Vagina (tissue), 2 donors: ENCODE data around the gene TTLL9. TPM values are rescaled to one million over a fixed set of nuclear protein-coding genes. Genes with fewer than 3 reads are reported as not detected.

Experiments used
- DNase-seq, 2 donors: peaks; one replicate each; pipeline ENCODE4 v3.0.0-alpha.2; 2017; ENCODE audit errors: extremely low spot score in 2 of 2
- H3K27ac ChIP-seq: fragments of 200-600 bp; sonication (generic); one replicate; pipeline ENCODE4 v1.5.1; 2019
- H3K27me3 ChIP-seq: fragments of 200-600 bp; sonication (generic); one replicate; pipeline ENCODE4 v1.5.1; 2019
- H3K36me3 ChIP-seq, 2 donors: fragments of 200-600 bp; sonication (generic); one replicate each; pipeline ENCODE4 v1.5.1; 2017 to 2019
- H3K4me1 ChIP-seq: fragments of 200-600 bp; sonication (generic); one replicate; pipeline ENCODE4 v1.5.1; 2019
- H3K4me3 ChIP-seq, 2 donors: fragments of 200-600 bp; sonication (generic); 1 replicate in 1 of 2; 2 replicates in 1 of 2; pipeline ENCODE4 v1.5.1; 2016 to 2019
- H3K9me3 ChIP-seq: fragments of 200-600 bp; sonication (generic); one replicate; pipeline ENCODE4 v1.5.1; 2019
- POLR2A ChIP-seq, 2 donors: fragments of 450-650 bp; IDR thresholded peaks; one replicate each; pipeline ENCODE4 v1.6.1; 2017; ENCODE audit warnings: antibody characterized with exemption in 2 of 2, mild to moderate bottlenecking in 2 of 2, moderate library complexity in 2 of 2
- POLR2AphosphoS5 ChIP-seq, 2 donors: sonication (generic); formaldehyde crosslinking; IDR thresholded peaks; one replicate each; pipeline ENCODE4 v1.9.0; 2017; ENCODE audit warnings: antibody characterized with exemption in 2 of 2, mild to moderate bottlenecking in 2 of 2, low read depth in 1 of 2; ENCODE audit not compliant: insufficient read depth in 1 of 2
- intact Hi-C: fragments of 100-400 bp; cut with DNase I; formaldehyde crosslinking; loops from one replicate; pipeline ENCODE4 v1.15.1; 2023
- total RNA-seq: library from RNA; depleted of rRNA; stranded (reverse); fragments of >200 nt; gene quantifications from one replicate; pipeline ENCODE4 v1.2.3, GENCODE V29; 2016
- TF ChIP-seq, protein P1 (sequence below), 3 experiments: fragments of 450-650 bp in 2 of 3; fragments of 200-600 bp in 1 of 3; sonication (generic) in 1 of 3; IDR thresholded peaks; one replicate each; pipeline ENCODE4 v1.5.1; 2017 to 2019; ENCODE audit warnings: antibody characterized with exemption in 3 of 3, mild to moderate bottlenecking in 2 of 3, moderate library complexity in 2 of 3

Gene TTLL9
- total RNA-seq, 1 donor from 2014 or later = not detected

DNA sequence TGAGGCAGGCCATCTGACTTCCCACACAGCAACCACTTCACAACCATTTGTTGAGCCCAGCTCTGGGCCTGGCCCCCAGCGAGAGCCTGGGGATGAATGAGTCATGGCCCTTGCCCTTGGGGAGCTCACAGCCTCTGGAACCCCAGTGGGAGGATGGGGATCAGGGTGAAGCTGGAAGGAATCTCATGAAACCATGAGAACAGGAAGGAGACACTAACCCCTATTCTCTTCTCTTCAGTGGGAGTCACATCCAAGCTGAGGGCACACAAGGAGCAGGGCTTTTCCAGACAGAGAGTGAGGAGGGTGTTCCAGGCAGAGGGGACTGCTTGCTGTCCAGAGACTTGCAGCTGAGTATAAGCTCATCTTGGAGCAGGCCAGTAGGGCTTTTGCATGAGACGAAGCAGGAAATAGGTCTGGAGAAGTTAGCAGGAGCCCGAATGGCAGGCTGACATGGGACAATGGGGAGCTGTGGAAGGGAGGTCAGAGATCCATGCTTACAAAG lies 32.5 kb upstream of the TTLL9 start:
- H3K27me3 ChIP-seq = no peaks in the 10 kb centered on the region
- intact Hi-C loops = loop anchor here (5.0 kb wide), 1 partner anchor 114 kb away; the partner anchor contains the start of gene PDRG1
- no peaks in the 10 kb centered on the region for H3K36me3 ChIP-seq
- H3K4me3 ChIP-seq = no peak overlapping the region
- DNase-seq = no peak
- no peaks in the 10 kb centered on the region for H3K9me3 ChIP-seq
- peaks cover 37% of the 10 kb centered on the region for H3K4me1 ChIP-seq
- no peak overlapping the region for H3K27ac ChIP-seq
- no peak for TF ChIP-seq POLR2A (IDR thresholded peaks at IDR 0.05)
- TF ChIP-seq, protein P1, sequence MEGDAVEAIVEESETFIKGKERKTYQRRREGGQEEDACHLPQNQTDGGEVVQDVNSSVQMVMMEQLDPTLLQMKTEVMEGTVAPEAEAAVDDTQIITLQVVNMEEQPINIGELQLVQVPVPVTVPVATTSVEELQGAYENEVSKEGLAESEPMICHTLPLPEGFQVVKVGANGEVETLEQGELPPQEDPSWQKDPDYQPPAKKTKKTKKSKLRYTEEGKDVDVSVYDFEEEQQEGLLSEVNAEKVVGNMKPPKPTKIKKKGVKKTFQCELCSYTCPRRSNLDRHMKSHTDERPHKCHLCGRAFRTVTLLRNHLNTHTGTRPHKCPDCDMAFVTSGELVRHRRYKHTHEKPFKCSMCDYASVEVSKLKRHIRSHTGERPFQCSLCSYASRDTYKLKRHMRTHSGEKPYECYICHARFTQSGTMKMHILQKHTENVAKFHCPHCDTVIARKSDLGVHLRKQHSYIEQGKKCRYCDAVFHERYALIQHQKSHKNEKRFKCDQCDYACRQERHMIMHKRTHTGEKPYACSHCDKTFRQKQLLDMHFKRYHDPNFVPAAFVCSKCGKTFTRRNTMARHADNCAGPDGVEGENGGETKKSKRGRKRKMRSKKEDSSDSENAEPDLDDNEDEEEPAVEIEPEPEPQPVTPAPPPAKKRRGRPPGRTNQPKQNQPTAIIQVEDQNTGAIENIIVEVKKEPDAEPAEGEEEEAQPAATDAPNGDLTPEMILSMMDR (IDR thresholded peaks at IDR 0.05) = no peak
- TF ChIP-seq POLR2AphosphoS5 (IDR thresholded peaks at IDR 0.05; ENCODE audit: insufficient read depth in 1 of 2, low read depth in 1 of 2) = no peak

DNA sequence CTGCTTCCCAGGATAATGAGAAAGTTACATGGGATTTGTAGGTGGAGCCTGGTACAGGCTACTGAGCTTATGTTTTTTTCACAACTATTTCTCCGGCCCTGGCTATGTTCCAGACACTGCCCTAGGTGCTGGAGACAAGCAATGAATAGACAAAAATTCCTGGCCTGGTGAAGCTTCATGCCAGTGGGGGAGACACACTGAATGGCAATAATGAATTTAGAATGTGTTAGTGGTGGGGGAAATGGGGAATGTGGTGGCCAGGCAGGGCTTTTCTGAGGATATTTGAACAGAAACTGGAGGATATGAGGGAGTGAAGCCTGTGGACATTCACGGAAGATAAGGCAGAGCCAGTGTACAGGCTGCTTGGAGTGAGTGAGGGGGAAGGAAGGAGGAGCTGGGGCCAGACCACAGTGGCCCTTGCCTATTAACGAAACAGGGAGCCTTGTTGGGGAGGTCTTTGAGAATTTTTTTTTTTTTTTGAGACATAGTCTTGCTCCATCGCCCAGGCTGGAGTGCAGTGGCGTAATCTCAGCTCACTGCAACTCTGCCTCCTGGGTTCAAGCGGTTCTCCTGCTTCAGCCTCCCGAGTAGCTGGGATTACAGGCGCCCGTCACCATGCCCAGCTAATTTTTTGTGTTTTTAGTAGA lies 31.7 kb upstream of the TTLL9 start:
- no peak overlapping the region for H3K4me3 ChIP-seq
- intact Hi-C loops = loop anchor here (5.0 kb wide), 1 partner anchor 114 kb away; the partner anchor contains the start of gene PDRG1
- no peak overlapping the region for H3K27ac ChIP-seq
- DNase-seq = no peak
- H3K36me3 ChIP-seq = no peaks in the 10 kb centered on the region
- peaks cover 37% of the 10 kb centered on the region for H3K4me1 ChIP-seq
- TF ChIP-seq, protein P1 (IDR thresholded peaks at IDR 0.05) = no peak
- TF ChIP-seq POLR2AphosphoS5 (IDR thresholded peaks at IDR 0.05; ENCODE audit: insufficient read depth in 1 of 2, low read depth in 1 of 2) (no peak), POLR2A (IDR thresholded peaks at IDR 0.05) (no peak)
- H3K9me3 ChIP-seq = no peaks in the 10 kb centered on the region
- no peaks in the 10 kb centered on the region for H3K27me3 ChIP-seq

DNA sequence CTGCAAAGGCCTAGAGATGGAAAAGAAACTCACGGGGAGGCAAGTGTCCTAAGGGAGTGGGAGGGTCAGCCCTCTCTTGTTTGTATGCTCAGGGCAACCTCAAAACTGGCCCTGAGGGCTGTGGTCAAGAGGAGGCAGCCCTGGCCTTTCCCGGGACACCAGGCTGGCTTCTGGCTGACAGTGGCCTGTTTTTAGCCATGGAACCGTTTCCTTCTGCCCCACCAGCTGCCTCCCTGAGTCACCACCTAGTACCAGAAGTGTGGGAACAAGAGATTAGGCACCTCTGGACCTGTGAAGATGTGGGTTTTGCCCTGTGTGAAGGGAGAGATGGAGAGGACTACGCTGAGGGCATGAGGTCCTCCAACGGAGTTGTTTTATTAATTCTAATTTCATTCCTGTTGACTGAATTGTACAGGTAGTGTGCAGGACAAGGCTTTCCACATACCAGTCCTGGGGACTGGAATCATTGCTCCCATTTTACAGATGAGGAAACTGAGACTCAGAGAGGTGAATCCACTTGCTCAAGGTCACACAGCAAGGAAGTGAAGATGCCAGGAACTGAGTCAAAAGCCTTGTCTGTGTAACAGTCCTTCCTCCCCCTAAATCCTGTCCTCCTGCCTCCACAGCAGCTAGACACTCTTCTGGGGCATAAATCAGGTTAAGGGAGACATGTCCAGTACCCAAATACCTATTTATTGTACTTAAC lies 30.5 kb upstream of the TTLL9 start:
- H3K36me3 ChIP-seq = no peaks in the 10 kb centered on the region
- H3K27me3 ChIP-seq = no peaks in the 10 kb centered on the region
- H3K4me1 ChIP-seq = peaks cover 40% of the 10 kb centered on the region
- no peak overlapping the region for H3K4me3 ChIP-seq
- TF ChIP-seq POLR2A (IDR thresholded peaks at IDR 0.05) = no peak
- no peak for TF ChIP-seq POLR2AphosphoS5 (IDR thresholded peaks at IDR 0.05; ENCODE audit: insufficient read depth in 1 of 2, low read depth in 1 of 2)
- TF ChIP-seq, protein P1 (IDR thresholded peaks at IDR 0.05) = no peak
- H3K27ac ChIP-seq = no peak overlapping the region
- DNase-seq = no peak
- intact Hi-C loops = loop anchor here (5.0 kb wide), 1 partner anchor 112 kb away; the partner anchor contains the start of gene PDRG1
- no peaks in the 10 kb centered on the region for H3K9me3 ChIP-seq

DNA sequence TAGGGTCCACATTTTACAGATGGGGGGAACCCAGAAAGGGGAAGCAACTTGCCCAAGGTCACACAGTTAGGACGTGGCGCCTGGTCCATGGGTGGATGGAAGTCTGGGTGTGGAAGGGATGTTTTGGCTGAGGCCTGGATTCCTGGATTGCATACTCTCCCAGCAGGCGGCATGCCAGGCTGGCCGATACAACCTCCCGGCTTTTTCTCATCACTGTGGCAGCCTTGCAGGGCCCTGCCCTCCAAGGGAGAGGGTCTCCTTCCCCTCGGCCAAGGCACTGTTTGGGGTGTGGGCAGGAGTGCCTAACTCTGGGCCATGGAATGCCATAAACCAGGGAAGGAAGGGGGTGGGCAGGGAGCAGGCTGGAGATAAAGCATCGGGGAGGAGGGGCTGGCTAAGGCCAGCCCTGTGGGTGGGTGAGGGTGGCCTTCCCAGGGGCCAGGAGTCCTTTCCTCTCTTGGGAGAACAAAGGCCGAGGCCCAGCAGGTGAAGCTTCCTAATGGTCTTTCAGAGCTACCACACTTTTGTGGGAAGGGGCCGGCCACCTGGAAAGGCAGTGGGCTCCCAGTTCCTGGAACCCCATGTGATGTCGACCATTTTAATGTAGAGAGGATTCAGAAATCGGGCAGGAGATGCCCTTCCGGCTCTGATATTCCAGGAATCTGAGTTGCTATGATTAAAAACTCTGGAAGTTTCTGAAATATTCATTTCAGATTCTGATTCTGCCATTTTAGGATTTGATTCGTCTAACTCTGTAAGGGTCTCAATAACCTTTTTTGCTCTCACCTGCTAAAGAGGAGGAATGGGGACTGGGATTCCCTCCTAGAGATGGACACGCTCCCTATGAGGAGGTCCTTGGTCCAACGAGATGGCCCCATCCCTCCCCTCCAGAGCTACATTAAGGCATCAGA lies 29.3 kb upstream of the TTLL9 start:
- H3K4me1 ChIP-seq = peaks cover 39% of the 10 kb centered on the region
- H3K27me3 ChIP-seq = no peaks in the 10 kb centered on the region
- H3K4me3 ChIP-seq = no peak overlapping the region
- intact Hi-C loops = no loop called here
- H3K36me3 ChIP-seq = no peaks in the 10 kb centered on the region
- TF ChIP-seq POLR2A (IDR thresholded peaks at IDR 0.05) (no peak), POLR2AphosphoS5 (IDR thresholded peaks at IDR 0.05; ENCODE audit: insufficient read depth in 1 of 2, low read depth in 1 of 2) (no peak)
- TF ChIP-seq, protein P1 (IDR thresholded peaks at IDR 0.05) = no peak
- no peak for DNase-seq
- peak overlapping the region; percentile 48 for H3K27ac ChIP-seq
- no peaks in the 10 kb centered on the region for H3K9me3 ChIP-seq
